Fibroblast of lung (primary cell): ENCODE measurements around the gene ALG1L2. TPM values are rescaled to one million over a fixed set of nuclear protein-coding genes. Genes with fewer than 3 reads are reported as not detected.
"Not testable (repeated sequence)": the region's sequence is repeated elsewhere in the genome, so short reads cannot be mapped to it uniquely, and the experiment has no call there.

Experiments used
- DNase-seq, 2 donors: peaks; one replicate each; pipeline versions ENCODE4 v3.0.0 to v3.0.0-alpha.2; 2010; ENCODE audit warnings: low read depth in 2 of 2
- H2AFZ ChIP-seq: 2 replicates; pipeline ENCODE4 v1.5.1; 2012; ENCODE audit warnings: low read length, control low read depth, inconsistent platforms
- H3K27ac ChIP-seq: 2 replicates; pipeline ENCODE4 v1.5.1; 2011; ENCODE audit warnings: low read length, control low read depth; ENCODE audit not compliant: insufficient read depth
- H3K27me3 ChIP-seq: 2 replicates; pipeline ENCODE4 v1.5.1; 2011; ENCODE audit warnings: mild to moderate bottlenecking, low read length; ENCODE audit not compliant: control insufficient read depth, insufficient read depth
- H3K36me3 ChIP-seq: 2 replicates; pipeline ENCODE4 v1.5.1; 2011; ENCODE audit warnings: low read length; ENCODE audit not compliant: control insufficient read depth, insufficient read depth
- H3K4me1 ChIP-seq: 2 replicates; pipeline ENCODE4 v1.5.1; 2011; ENCODE audit warnings: low read length; ENCODE audit not compliant: control insufficient read depth, insufficient read depth; ENCODE audit errors: extremely low read depth
- H3K4me2 ChIP-seq: 2 replicates; pipeline ENCODE4 v1.5.1; 2011; ENCODE audit warnings: low read length, control low read depth; ENCODE audit not compliant: insufficient read depth; ENCODE audit errors: extremely low read depth
- H3K4me3 ChIP-seq, 4 experiments: fragments of 200-600 bp in 1 of 4; sonication (generic) in 1 of 4; replicated peaks in 1 of 4; 2 replicates each; pipeline ENCODE4 v1.5.1; 2011 to 2016; ENCODE audit warnings: low read length in 4 of 4, low read depth in 3 of 4, mild to moderate bottlenecking in 3 of 4, control low read depth in 2 of 4, inconsistent platforms in 1 of 4, mixed read lengths in 1 of 4; ENCODE audit not compliant: insufficient read depth in 1 of 4; ENCODE audit errors: control extremely low read depth in 1 of 4
- H3K79me2 ChIP-seq: 2 replicates; pipeline ENCODE4 v1.5.1; 2012; ENCODE audit warnings: mild to moderate bottlenecking, low read length, inconsistent platforms; ENCODE audit not compliant: control insufficient read depth, insufficient read depth
- H3K9ac ChIP-seq: 2 replicates; pipeline ENCODE4 v1.5.1; 2011; ENCODE audit warnings: mild to moderate bottlenecking, low read length, control low read depth; ENCODE audit not compliant: insufficient read depth
- H3K9me3 ChIP-seq: 2 replicates; pipeline ENCODE4 v1.5.1; 2012; ENCODE audit warnings: low read depth, low read length; ENCODE audit not compliant: control insufficient read depth, insufficient read depth
- H4K20me1 ChIP-seq: 2 replicates; pipeline ENCODE4 v1.5.1; 2011; ENCODE audit warnings: low read length; ENCODE audit not compliant: control insufficient read depth, insufficient read depth; ENCODE audit errors: extremely low read depth
- EZH2 ChIP-seq: IDR thresholded peaks from 2 replicates; pipeline ENCODE4 v1.5.1; 2012; ENCODE audit warnings: low read length, control low read depth, mild to moderate bottlenecking; ENCODE audit errors: missing control alignments
- polyA plus RNA-seq, 2 donors: library from polyadenylated mRNA; depleted of rRNA in 1 of 2; stranded (reverse) in 1 of 2; unstranded in 1 of 2; fragments of >200 nt; gene quantifications; 2 replicates each; pipeline ENCODE4 v1.2.1, GENCODE V29; 2011 to 2012; ENCODE audit warnings: missing spikeins in 1 of 2
- total RNA-seq: library from RNA; depleted of rRNA; stranded (reverse); fragments of >200 nt; gene quantifications from 2 replicates; pipeline ENCODE4 v1.2.1, GENCODE V29; 2014
- TF ChIP-seq, protein P1 (sequence below), 2 donors: IDR thresholded peaks in 1 of 2; conservative IDR thresholded peaks in 1 of 2; 1 replicate in 1 of 2; 2 replicates in 1 of 2; pipeline ENCODE4 v1.5.1; 2011 to 2012; ENCODE audit warnings: low read length in 2 of 2, control low read depth in 1 of 2, inconsistent platforms in 1 of 2, low read depth in 1 of 2, mild to moderate bottlenecking in 1 of 2

The ALG1L2 gene
- total and polyA plus RNA-seq, 2 donors (not counting 1 experiment from before 2014, with no cell fraction given), result 0.50 TPM; not detected in 1

DNA sequence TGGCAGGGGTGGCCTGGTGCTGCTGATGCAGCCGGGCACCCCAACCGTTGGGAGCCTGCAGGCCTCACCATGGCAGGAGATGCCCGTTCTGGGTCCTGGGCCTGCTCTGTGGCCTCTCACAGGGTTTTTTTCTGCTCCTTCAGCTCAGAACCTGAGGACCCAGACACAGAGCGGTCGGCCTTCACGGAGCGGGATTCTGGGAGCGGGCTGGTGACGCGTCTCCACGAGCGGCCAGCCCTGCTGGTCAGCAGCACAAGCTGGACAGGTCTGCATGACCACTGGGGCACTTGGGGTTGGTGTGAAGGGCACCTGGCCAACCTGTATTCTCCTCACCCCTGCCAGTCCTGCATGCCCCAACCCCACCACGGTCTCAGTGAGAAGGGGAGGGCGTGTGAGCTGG, 10.3 kb downstream of the ALG1L2 start:
- no peak for DNase-seq
- Histone ChIP-seq H3K9ac (no peak overlapping the region), H3K79me2 (no peaks in the 10 kb centered on the region), H4K20me1 (no peaks in the 10 kb centered on the region), H3K36me3 (no peaks in the 10 kb centered on the region), H3K4me3 (no peak overlapping the region), H3K9me3 (no peaks in the 10 kb centered on the region), H2AFZ (no peak overlapping the region), H3K27ac (no peak overlapping the region), H3K4me1 (no peaks in the 10 kb centered on the region), H3K27me3 (no peaks in the 10 kb centered on the region), H3K4me2 (no peak overlapping the region)
- TF ChIP-seq, protein P1, sequence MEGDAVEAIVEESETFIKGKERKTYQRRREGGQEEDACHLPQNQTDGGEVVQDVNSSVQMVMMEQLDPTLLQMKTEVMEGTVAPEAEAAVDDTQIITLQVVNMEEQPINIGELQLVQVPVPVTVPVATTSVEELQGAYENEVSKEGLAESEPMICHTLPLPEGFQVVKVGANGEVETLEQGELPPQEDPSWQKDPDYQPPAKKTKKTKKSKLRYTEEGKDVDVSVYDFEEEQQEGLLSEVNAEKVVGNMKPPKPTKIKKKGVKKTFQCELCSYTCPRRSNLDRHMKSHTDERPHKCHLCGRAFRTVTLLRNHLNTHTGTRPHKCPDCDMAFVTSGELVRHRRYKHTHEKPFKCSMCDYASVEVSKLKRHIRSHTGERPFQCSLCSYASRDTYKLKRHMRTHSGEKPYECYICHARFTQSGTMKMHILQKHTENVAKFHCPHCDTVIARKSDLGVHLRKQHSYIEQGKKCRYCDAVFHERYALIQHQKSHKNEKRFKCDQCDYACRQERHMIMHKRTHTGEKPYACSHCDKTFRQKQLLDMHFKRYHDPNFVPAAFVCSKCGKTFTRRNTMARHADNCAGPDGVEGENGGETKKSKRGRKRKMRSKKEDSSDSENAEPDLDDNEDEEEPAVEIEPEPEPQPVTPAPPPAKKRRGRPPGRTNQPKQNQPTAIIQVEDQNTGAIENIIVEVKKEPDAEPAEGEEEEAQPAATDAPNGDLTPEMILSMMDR (conservative IDR thresholded peaks at IDR 0.05 in 1 of 2, IDR thresholded peaks at IDR 0.05 in 1 of 2; ENCODE audit: low read depth in 1 of 2, low read length in 2 of 2), result no peak
- no peak for TF ChIP-seq EZH2

DNA sequence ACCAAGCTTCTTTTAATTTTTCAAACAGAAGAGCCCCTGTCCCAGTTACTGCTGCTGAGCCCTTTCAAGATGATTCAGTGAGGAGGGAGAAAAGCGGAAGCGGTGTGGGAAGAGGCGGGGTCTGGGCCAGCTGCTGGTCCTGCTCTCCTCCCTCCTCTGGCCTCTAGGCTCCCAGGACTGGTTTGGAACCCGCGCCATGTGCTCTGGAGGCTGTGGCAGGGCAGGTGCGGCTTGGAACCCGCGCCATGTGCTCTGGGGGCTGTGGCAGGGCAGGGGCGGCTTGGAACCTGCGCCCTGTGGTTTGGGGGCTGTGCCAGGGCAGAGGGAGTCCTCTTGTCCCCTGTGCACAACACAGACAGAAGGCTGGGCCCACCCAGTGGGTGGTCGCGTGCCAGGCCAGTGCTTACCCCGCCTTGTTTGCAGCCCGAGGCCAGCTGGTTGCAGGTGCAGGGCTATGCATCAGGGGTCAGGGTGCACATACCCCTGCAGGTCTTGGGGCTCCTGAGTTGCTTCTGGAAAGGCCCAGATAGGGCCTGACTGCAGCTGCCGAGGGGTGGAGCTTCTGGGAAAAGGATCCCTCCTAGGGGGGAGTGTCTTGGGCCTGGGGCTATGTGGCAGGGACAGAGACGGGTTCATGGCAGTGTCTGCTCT, 12.2 kb downstream of the ALG1L2 start:
- Histone ChIP-seq H3K36me3 (no peaks in the 10 kb centered on the region), H3K4me2 (no peak overlapping the region), H3K27ac (no peak overlapping the region), H4K20me1 (no peaks in the 10 kb centered on the region), H3K9ac (no peak overlapping the region), H2AFZ (no peak overlapping the region), H3K4me3 (no peak overlapping the region), H3K4me1 (no peaks in the 10 kb centered on the region), H3K79me2 (no peaks in the 10 kb centered on the region), H3K9me3 (no peaks in the 10 kb centered on the region), H3K27me3 (no peaks in the 10 kb centered on the region)
- no peak for TF ChIP-seq EZH2
- TF ChIP-seq, protein P1 (conservative IDR thresholded peaks at IDR 0.05 in 1 of 2, IDR thresholded peaks at IDR 0.05 in 1 of 2; ENCODE audit: low read depth in 1 of 2, low read length in 2 of 2), result no peak
- no peak for DNase-seq

DNA sequence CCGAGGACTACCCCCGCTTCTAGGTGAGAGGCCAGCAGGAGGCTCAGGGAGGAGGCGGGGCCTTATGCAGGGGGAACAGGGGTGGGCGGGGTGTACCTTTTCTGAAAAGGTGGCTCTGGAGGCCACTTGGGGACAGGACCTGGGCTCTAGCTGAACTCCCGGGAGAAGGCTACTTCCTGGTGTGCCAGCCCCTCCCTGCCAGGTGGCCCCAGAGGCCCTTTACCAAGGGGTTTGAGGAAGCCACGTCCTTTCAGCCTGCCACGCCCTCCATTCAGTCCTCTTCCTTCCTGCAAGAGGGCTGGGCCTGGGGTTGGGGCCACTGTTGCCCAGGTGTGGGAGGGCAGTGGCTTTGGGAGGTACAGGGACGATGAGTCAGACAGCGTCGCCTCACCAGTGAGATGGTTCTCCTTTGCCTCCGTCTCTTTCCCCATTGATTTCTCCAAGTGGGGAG, 12.9 kb downstream of the ALG1L2 start:
- not testable (repeated sequence) for H3K9me3 ChIP-seq, H3K4me2 ChIP-seq, H3K79me2 ChIP-seq, DNase-seq, H3K36me3 ChIP-seq, H3K4me3 ChIP-seq, H3K27me3 ChIP-seq, H2AFZ ChIP-seq, H3K27ac ChIP-seq, H3K9ac ChIP-seq, H4K20me1 ChIP-seq, H3K4me1 ChIP-seq

DNA sequence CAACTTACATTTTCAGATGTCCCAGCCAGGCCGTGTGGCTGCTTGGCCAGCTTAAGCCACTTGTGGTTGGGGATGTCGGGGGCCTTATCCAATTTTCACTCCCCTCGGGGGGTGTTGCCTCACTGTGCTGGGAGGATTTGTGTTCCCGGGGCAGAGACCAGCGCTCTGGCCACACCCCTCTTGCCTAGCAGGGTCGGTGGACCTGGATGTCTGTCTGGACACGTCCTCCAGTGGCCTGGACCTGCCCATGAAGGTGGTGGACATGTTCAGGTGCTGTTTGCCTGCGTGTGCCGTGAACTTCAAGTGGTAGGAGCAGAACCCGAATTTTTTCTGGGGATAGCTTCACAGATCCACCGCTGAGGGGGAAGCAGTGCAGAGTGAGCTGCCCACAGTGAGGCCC, 14.2 kb downstream of the ALG1L2 start:
- H3K9ac ChIP-seq, H3K4me2 ChIP-seq, H3K79me2 ChIP-seq, H2AFZ ChIP-seq, H3K27ac ChIP-seq, H3K36me3 ChIP-seq, H4K20me1 ChIP-seq, H3K4me3 ChIP-seq, H3K4me1 ChIP-seq, H3K9me3 ChIP-seq, DNase-seq, H3K27me3 ChIP-seq: not testable (repeated sequence)

DNA sequence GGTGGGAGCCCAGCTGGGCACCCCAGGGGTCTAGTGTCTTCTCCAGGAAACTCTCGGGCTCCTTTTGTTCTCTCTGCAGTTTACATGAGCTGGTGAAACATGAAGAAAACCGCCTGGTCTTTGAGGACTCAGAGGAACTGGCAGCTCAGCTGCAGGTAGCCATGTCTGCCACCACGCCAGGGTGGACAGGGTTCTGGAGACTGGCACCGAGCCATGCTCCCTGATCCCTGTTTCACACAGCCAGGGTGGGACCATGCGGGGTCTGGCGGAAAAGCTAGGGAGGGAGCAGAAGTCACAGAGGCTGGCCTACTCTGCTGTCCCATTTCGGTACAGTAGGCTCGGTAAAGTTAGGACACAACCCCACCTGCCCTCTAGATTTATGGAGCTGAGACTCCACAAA, 15.5 kb downstream of the ALG1L2 start:
- H4K20me1 ChIP-seq, H3K79me2 ChIP-seq, H3K9ac ChIP-seq, H3K36me3 ChIP-seq, H3K4me1 ChIP-seq, H3K4me2 ChIP-seq, H2AFZ ChIP-seq, H3K9me3 ChIP-seq, H3K4me3 ChIP-seq, H3K27me3 ChIP-seq, H3K27ac ChIP-seq, DNase-seq: not testable (repeated sequence)
